DMS 273 treated with DMSO at 0.1 percent for 48 hours (cell line): ENCODE data around the gene PLXNA4.

Experiments used
- DNase-seq: peaks from one replicate; lab custom pipeline; 2025; lab: John Stamatoyannopoulos, UW

The PLXNA4 gene

GRCh38 chr7:132317701-132318351, 258.4 kb downstream of the PLXNA4 start:
- DNase-seq = no peak

- DNase-seq = no peak
Observed at GRCh38 chr7:132312531-132313055, 263.7 kb downstream of the PLXNA4 start.

- DNase-seq = no peak
Observed at GRCh38 chr7:132311733-132312132, 264.5 kb downstream of the PLXNA4 start.

- no peak for DNase-seq
Observed at GRCh38 chr7:132309102-132309805, 267.0 kb downstream of the PLXNA4 start.

- DNase-seq = no peak
Observed at GRCh38 chr7:132307465-132307864, 268.8 kb downstream of the PLXNA4 start.

- no peak for DNase-seq
Observed at GRCh38 chr7:132300599-132301277, 275.5 kb downstream of the PLXNA4 start.

GRCh38 chr7:132298790-132299189, 277.5 kb downstream of the PLXNA4 start:
- DNase-seq = no peak

GRCh38 chr7:132296820-132297219, 279.4 kb downstream of the PLXNA4 start:
- DNase-seq = no peak

- no peak for DNase-seq
Observed at GRCh38 chr7:132295175-132295574, 281.1 kb downstream of the PLXNA4 start.

- DNase-seq = no peak
Observed at GRCh38 chr7:132292803-132293202, 283.5 kb downstream of the PLXNA4 start.

- no peak for DNase-seq
Observed at GRCh38 chr7:132291481-132291880, 284.8 kb downstream of the PLXNA4 start.

GRCh38 chr7:132290021-132290420, 286.2 kb downstream of the PLXNA4 start:
- no peak for DNase-seq

- DNase-seq = no peak
Observed at GRCh38 chr7:132286836-132287235, 289.4 kb downstream of the PLXNA4 start.

GRCh38 chr7:132280335-132280734, 295.9 kb downstream of the PLXNA4 start:
- DNase-seq = no peak

- no peak for DNase-seq
Observed at GRCh38 chr7:132279718-132280117, 296.6 kb downstream of the PLXNA4 start.

- DNase-seq = peak; percentile 89
Observed at GRCh38 chr7:132276976-132277725, 299.1 kb downstream of the PLXNA4 start.

GRCh38 chr7:132276234-132276630, 300.0 kb downstream of the PLXNA4 start:
- no peak for DNase-seq

- DNase-seq = peak; percentile 74
Observed at GRCh38 chr7:132275416-132276233, 300.6 kb downstream of the PLXNA4 start.

GRCh38 chr7:132272763-132273371, 303.4 kb downstream of the PLXNA4 start:
- no peak for DNase-seq

- no peak for DNase-seq
Observed at GRCh38 chr7:132270517-132270916, 305.8 kb downstream of the PLXNA4 start.

GRCh38 chr7:132269718-132270117, 306.6 kb downstream of the PLXNA4 start:
- DNase-seq = no peak
